ENCODE measurements around the gene DISC1.

DISC1 gene

GRCh38 chr1:231844986-231845502 is 218.5 kb downstream of the DISC1 start:
- Histone ChIP-seq H2BK15ac (ENCODE audit: low read length) (no peak overlapping the region), H3K4me2 (ENCODE audit: insufficient read depth, low read length, poor library complexity, severe bottlenecking) (no peak overlapping the region), H3K4ac (ENCODE audit: low read length) (no peak overlapping the region), H4K91ac (ENCODE audit: low read depth, low read length, poor library complexity) (no peak overlapping the region), H2BK5ac (ENCODE audit: low read length) (no peak overlapping the region), H3K18ac (ENCODE audit: low read length) (no peak overlapping the region), H3K23ac (ENCODE audit: low read depth, low read length, poor library complexity) (no peak overlapping the region), H4K8ac (ENCODE audit: low read depth, low read length) (no peak overlapping the region), H2AK5ac (ENCODE audit: low read depth, low read length) (no peak overlapping the region), H2BK12ac (ENCODE audit: low read length) (no peak overlapping the region), H2BK120ac (ENCODE audit: low read depth, low read length) (no peak overlapping the region), H3K4me1 (ENCODE audit: control insufficient read depth in 2 of 2, insufficient read depth in 1 of 2, low read depth in 1 of 2, low read length in 2 of 2) (no peaks in the 10 kb centered on the region), H3K9me3 (replicated peaks in 1 of 2; ENCODE audit: control insufficient read depth in 2 of 2, insufficient read depth in 1 of 2, low read depth in 1 of 2, low read length in 2 of 2) (no peaks in the 10 kb centered on the region), H3K27ac (replicated peaks; ENCODE audit: low read length) (no peak overlapping the region), H3K79me1 (ENCODE audit: low read depth, low read length) (no peaks in the 10 kb centered on the region), H3K9ac (ENCODE audit: low read depth, low read length, poor library complexity) (no peak overlapping the region), H3K27me3 (ENCODE audit: control insufficient read depth in 3 of 3, insufficient read depth in 3 of 3, low read depth in 1 of 3, low read length in 3 of 3) (no peaks in the 10 kb centered on the region), H3K4me3 (ENCODE audit: low read length in 2 of 2) (no peak overlapping the region), H3K36me3 (replicated peaks in 1 of 2; ENCODE audit: control insufficient read depth in 2 of 2, insufficient read depth in 2 of 2, low read length in 2 of 2) (no peaks in the 10 kb centered on the region), H3K14ac (ENCODE audit: low read length) (no peak overlapping the region), H2AFZ (ENCODE audit: low read length) (no peak overlapping the region)
- no CpG with 5 or more reads among the region's 7 CpGs for WGBS, 2 donors (ENCODE audit: extremely low coverage in 2 of 2, insufficient read length in 2 of 2, insufficient replicate concordance in 1 of 2)
- DNase-seq (ENCODE audit: low spot score) = no peak

DNA sequence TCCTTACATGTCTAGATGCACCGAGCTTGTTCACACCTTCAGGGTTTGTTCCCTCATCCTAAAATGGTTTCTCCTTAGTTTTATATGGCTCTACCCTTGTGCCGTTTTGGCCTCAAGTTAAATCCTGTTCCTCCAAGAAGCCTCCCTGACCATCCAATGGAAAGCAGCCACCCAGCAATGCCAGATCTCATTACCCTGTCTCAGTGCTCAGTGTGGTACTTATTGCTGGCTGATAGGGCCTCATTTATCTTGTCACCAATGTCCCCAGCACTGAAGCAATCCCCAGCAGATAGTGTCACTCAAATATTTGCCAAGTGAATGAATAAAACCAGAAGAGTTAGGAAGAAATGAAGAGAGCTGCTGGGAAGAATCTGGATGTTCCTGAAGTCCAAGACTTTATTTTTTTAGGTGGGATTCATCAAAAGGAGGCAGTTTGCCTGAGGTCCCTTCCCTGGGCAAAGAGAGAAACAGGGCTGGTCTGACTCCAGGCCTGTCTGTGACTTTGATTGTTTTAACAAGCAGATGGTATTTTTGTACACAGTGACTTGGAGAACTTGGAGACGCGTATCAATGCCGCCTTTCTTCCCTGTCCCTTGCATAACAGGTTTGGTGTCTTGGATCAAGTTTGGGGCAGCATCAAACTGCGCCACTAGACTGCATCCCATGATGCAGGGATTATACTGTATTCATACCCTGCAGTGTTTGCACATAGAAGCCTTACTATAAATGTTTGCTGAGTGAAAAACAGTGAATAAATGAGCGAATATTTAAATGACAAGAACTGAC is 221.2 kb downstream of the DISC1 start:
- H3K4ac ChIP-seq (ENCODE audit: low read length) = no peak overlapping the region
- H3K9ac ChIP-seq (ENCODE audit: low read depth, low read length, poor library complexity) = no peak overlapping the region
- no peak overlapping the region for H3K4me3 ChIP-seq (ENCODE audit: low read length in 2 of 2)
- no peak overlapping the region for H2BK12ac ChIP-seq (ENCODE audit: low read length)
- no peak overlapping the region for H3K4me2 ChIP-seq (ENCODE audit: insufficient read depth, low read length, poor library complexity, severe bottlenecking)
- H3K4me1 ChIP-seq (ENCODE audit: control insufficient read depth in 2 of 2, insufficient read depth in 1 of 2, low read depth in 1 of 2, low read length in 2 of 2) = no peaks in the 10 kb centered on the region
- no peak overlapping the region for H2BK120ac ChIP-seq (ENCODE audit: low read depth, low read length)
- H3K36me3 ChIP-seq (replicated peaks in 1 of 2; ENCODE audit: control insufficient read depth in 2 of 2, insufficient read depth in 2 of 2, low read length in 2 of 2) = no peaks in the 10 kb centered on the region
- no peak overlapping the region for H2BK5ac ChIP-seq (ENCODE audit: low read length)
- no peak overlapping the region for H2AFZ ChIP-seq (ENCODE audit: low read length)
- H4K8ac ChIP-seq (ENCODE audit: low read depth, low read length) = no peak overlapping the region
- no peak overlapping the region for H3K14ac ChIP-seq (ENCODE audit: low read length)
- DNase-seq (ENCODE audit: low spot score) = no peak
- no peak overlapping the region for H3K18ac ChIP-seq (ENCODE audit: low read length)
- H2AK5ac ChIP-seq (ENCODE audit: low read depth, low read length) = no peak overlapping the region
- no peaks in the 10 kb centered on the region for H3K9me3 ChIP-seq (replicated peaks in 1 of 2; ENCODE audit: control insufficient read depth in 2 of 2, insufficient read depth in 1 of 2, low read depth in 1 of 2, low read length in 2 of 2)
- no peak overlapping the region for H4K91ac ChIP-seq (ENCODE audit: low read depth, low read length, poor library complexity)
- no peak overlapping the region for H3K23ac ChIP-seq (ENCODE audit: low read depth, low read length, poor library complexity)
- no peaks in the 10 kb centered on the region for H3K79me1 ChIP-seq (ENCODE audit: low read depth, low read length)
- H3K27ac ChIP-seq (replicated peaks; ENCODE audit: low read length) = no peak overlapping the region
- no peak overlapping the region for H2BK15ac ChIP-seq (ENCODE audit: low read length)
- H3K27me3 ChIP-seq (ENCODE audit: control insufficient read depth in 3 of 3, insufficient read depth in 3 of 3, low read depth in 1 of 3, low read length in 3 of 3) = no peaks in the 10 kb centered on the region
- WGBS, 2 donors (ENCODE audit: extremely low coverage in 2 of 2, insufficient read length in 2 of 2, insufficient replicate concordance in 1 of 2) = no CpG with 5 or more reads among the region's 7 CpGs

DNA sequence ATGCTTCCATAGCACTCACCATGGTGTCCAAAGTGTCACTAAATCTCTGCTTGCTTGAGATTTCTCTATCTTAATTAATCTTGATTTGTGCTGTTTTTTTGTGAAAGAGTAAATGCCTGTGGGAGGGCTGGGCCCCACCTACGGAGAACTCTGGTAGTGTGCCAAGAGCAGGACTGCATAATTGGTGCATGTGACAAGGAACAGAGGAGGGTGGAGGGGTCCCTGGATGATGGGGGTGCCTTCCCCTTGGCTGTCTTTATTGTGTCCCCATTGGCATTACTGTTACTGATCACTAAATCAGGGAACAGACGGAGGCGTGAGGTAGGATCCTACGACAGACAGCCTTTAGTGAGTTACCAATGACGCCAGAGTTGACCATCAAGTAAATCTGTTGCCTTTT is 223.4 kb downstream of the DISC1 start:
- Histone ChIP-seq H2BK12ac (ENCODE audit: low read length) (no peak overlapping the region), H3K4me3 (ENCODE audit: low read length in 2 of 2) (no peak overlapping the region), H3K18ac (ENCODE audit: low read length) (no peak overlapping the region), H2AFZ (ENCODE audit: low read length) (no peak overlapping the region), H2AK5ac (ENCODE audit: low read depth, low read length) (no peak overlapping the region), H3K27me3 (ENCODE audit: control insufficient read depth in 3 of 3, insufficient read depth in 3 of 3, low read depth in 1 of 3, low read length in 3 of 3) (no peaks in the 10 kb centered on the region), H3K36me3 (replicated peaks in 1 of 2; ENCODE audit: control insufficient read depth in 2 of 2, insufficient read depth in 2 of 2, low read length in 2 of 2) (no peaks in the 10 kb centered on the region), H2BK120ac (ENCODE audit: low read depth, low read length) (no peak overlapping the region), H3K4me1 (ENCODE audit: control insufficient read depth in 2 of 2, insufficient read depth in 1 of 2, low read depth in 1 of 2, low read length in 2 of 2) (no peaks in the 10 kb centered on the region), H3K27ac (replicated peaks; ENCODE audit: low read length) (no peak overlapping the region), H3K4me2 (ENCODE audit: insufficient read depth, low read length, poor library complexity, severe bottlenecking) (no peak overlapping the region), H3K9me3 (replicated peaks in 1 of 2; ENCODE audit: control insufficient read depth in 2 of 2, insufficient read depth in 1 of 2, low read depth in 1 of 2, low read length in 2 of 2) (no peaks in the 10 kb centered on the region), H3K23ac (ENCODE audit: low read depth, low read length, poor library complexity) (no peak overlapping the region), H3K79me1 (ENCODE audit: low read depth, low read length) (no peaks in the 10 kb centered on the region), H3K9ac (ENCODE audit: low read depth, low read length, poor library complexity) (no peak overlapping the region), H2BK5ac (ENCODE audit: low read length) (no peak overlapping the region), H3K14ac (ENCODE audit: low read length) (no peak overlapping the region), H4K8ac (ENCODE audit: low read depth, low read length) (no peak overlapping the region), H2BK15ac (ENCODE audit: low read length) (no peak overlapping the region), H3K4ac (ENCODE audit: low read length) (no peak overlapping the region), H4K91ac (ENCODE audit: low read depth, low read length, poor library complexity) (no peak overlapping the region)
- no peak for DNase-seq (ENCODE audit: low spot score)
- WGBS, 2 donors (ENCODE audit: extremely low coverage in 2 of 2, insufficient read length in 2 of 2, insufficient replicate concordance in 1 of 2) = no CpG with 5 or more reads among the region's 5 CpGs

GRCh38 chr1:231850786-231851185 is 224.2 kb downstream of the DISC1 start:
- H3K23ac ChIP-seq (ENCODE audit: low read depth, low read length, poor library complexity) = no peak overlapping the region
- no peak overlapping the region for H3K4me2 ChIP-seq (ENCODE audit: insufficient read depth, low read length, poor library complexity, severe bottlenecking)
- no peak overlapping the region for H4K91ac ChIP-seq (ENCODE audit: low read depth, low read length, poor library complexity)
- H2BK5ac ChIP-seq (ENCODE audit: low read length) = no peak overlapping the region
- no peak for DNase-seq (ENCODE audit: low spot score)
- no peak overlapping the region for H3K4ac ChIP-seq (ENCODE audit: low read length)
- no peaks in the 10 kb centered on the region for H3K36me3 ChIP-seq (replicated peaks in 1 of 2; ENCODE audit: control insufficient read depth in 2 of 2, insufficient read depth in 2 of 2, low read length in 2 of 2)
- H3K4me3 ChIP-seq (ENCODE audit: low read length in 2 of 2) = no peak overlapping the region
- H3K9me3 ChIP-seq (replicated peaks in 1 of 2; ENCODE audit: control insufficient read depth in 2 of 2, insufficient read depth in 1 of 2, low read depth in 1 of 2, low read length in 2 of 2) = no peaks in the 10 kb centered on the region
- no CpG with 5 or more reads among the region's 5 CpGs for WGBS, 2 donors (ENCODE audit: extremely low coverage in 2 of 2, insufficient read length in 2 of 2, insufficient replicate concordance in 1 of 2)
- no peaks in the 10 kb centered on the region for H3K4me1 ChIP-seq (ENCODE audit: control insufficient read depth in 2 of 2, insufficient read depth in 1 of 2, low read depth in 1 of 2, low read length in 2 of 2)
- H3K79me1 ChIP-seq (ENCODE audit: low read depth, low read length) = no peaks in the 10 kb centered on the region
- H3K9ac ChIP-seq (ENCODE audit: low read depth, low read length, poor library complexity) = no peak overlapping the region
- H2BK15ac ChIP-seq (ENCODE audit: low read length) = no peak overlapping the region
- H3K27ac ChIP-seq (replicated peaks; ENCODE audit: low read length) = no peak overlapping the region
- no peak overlapping the region for H2BK120ac ChIP-seq (ENCODE audit: low read depth, low read length)
- H4K8ac ChIP-seq (ENCODE audit: low read depth, low read length) = no peak overlapping the region
- no peak overlapping the region for H3K18ac ChIP-seq (ENCODE audit: low read length)
- no peak overlapping the region for H2AFZ ChIP-seq (ENCODE audit: low read length)
- no peaks in the 10 kb centered on the region for H3K27me3 ChIP-seq (ENCODE audit: control insufficient read depth in 3 of 3, insufficient read depth in 3 of 3, low read depth in 1 of 3, low read length in 3 of 3)
- no peak overlapping the region for H2BK12ac ChIP-seq (ENCODE audit: low read length)
- no peak overlapping the region for H2AK5ac ChIP-seq (ENCODE audit: low read depth, low read length)
- no peak overlapping the region for H3K14ac ChIP-seq (ENCODE audit: low read length)

Data from neuronal stem cell (in vitro differentiated cells).